GM12801 (cell line): ENCODE data around the gene IGSF23.

ENCODE experiments used
- CTCF ChIP-seq: IDR thresholded peaks from one replicate; pipeline ENCODE4 v1.5.1; 2011; ENCODE audit warnings: control low read depth; ENCODE audit not compliant: insufficient read length; ENCODE audit errors: extremely low read depth

The IGSF23 gene

GRCh38 chr19:44683434-44684210, 70.3 kb downstream of the IGSF23 start:
- TF ChIP-seq CTCF: no peak

- TF ChIP-seq CTCF: no peak
Measured at GRCh38 chr19:44684892-44685863, 71.8 kb downstream of the IGSF23 start.

- TF ChIP-seq CTCF: no peak
Measured at GRCh38 chr19:44685877-44686276, 72.5 kb downstream of the IGSF23 start.
